BLaER1 treated with 17β-estradiol and CSF1 and Interleukin-3, amounts not matched to agents 10 nM and 100 nM (cell line): ENCODE measurements around the gene RBMS2.

Experiments used
- H3K27ac ChIP-seq, 11 experiments: shearing (Covaris generic); formaldehyde crosslinking; 2 replicates each; pipeline ENCODE4 v1.8.1; 2022
- H3K27me3 ChIP-seq, 11 experiments: shearing (Covaris generic); formaldehyde crosslinking; 2 replicates each; pipeline ENCODE4 v1.8.1; 2022
- H3K36me3 ChIP-seq, 11 experiments: shearing (Covaris generic); formaldehyde crosslinking; 2 replicates each; pipeline ENCODE4 v1.8.1; 2022
- H3K4me1 ChIP-seq, 10 experiments: shearing (Covaris generic); formaldehyde crosslinking; 2 replicates each; pipeline ENCODE4 v1.8.1; 2022
- H3K4me2 ChIP-seq, 11 experiments: shearing (Covaris generic); formaldehyde crosslinking; 2 replicates each; pipeline ENCODE4 v1.8.1; 2022
- H3K4me3 ChIP-seq, 10 experiments: shearing (Covaris generic); formaldehyde crosslinking; 2 replicates each; pipeline ENCODE4 v1.8.1; 2022
- H3K9ac ChIP-seq, 11 experiments: shearing (Covaris generic); formaldehyde crosslinking; 2 replicates each; pipeline ENCODE4 v1.8.1; 2022
- H3K9me3 ChIP-seq, 11 experiments: shearing (Covaris generic); formaldehyde crosslinking; replicated peaks in 1 of 11; 2 replicates each; pipeline ENCODE4 v1.8.1; 2022
- H4K20me1 ChIP-seq, 11 experiments: shearing (Covaris generic); formaldehyde crosslinking; 2 replicates each; pipeline ENCODE4 v1.8.1; 2022
- Cebpa-rat ChIP-seq, 11 experiments: shearing (Covaris generic); IDR thresholded peaks; 2 replicates each; pipeline ENCODE4 v1.8.1; 2022

Gene RBMS2

GRCh38 chr12:56521590-56522371 lies at the start of gene RBMS2:
Gene RBMS2 (plus strand): TSS chr12:56521820. CDS start chr12:56522024, 204 bp downstream.
- Histone ChIP-seq H3K27me3 (no peaks in the 10 kb centered on the region), H3K4me1 (peaks cover 17 to 58% (median 34%) of the 10 kb centered on the region in 10 experiments), H3K9ac (peak within 1 kb of the TSS; percentile 60 to 80 (median 74)), H3K27ac (peak within 1 kb of the TSS in 10 of 11 experiments; percentile 52 to 73 (median 60); a peak in 19 of 22 replicates), H3K9me3 (no peaks in the 10 kb centered on the region), H3K36me3 (no peaks in the 10 kb centered on the region), H4K20me1 (no peaks in the 10 kb centered on the region), H3K4me2 (peak within 1 kb of the TSS; percentile 52 to 86 (median 74)), H3K4me3 (peak within 1 kb of the TSS; percentile 56 to 72 (median 60))
- no peak for TF ChIP-seq Cebpa-rat (IDR thresholded peaks at IDR 0.05)

GRCh38 chr12:56474389-56474788 lies 47.2 kb upstream of the RBMS2 start:
- no peak overlapping the region for H3K4me2 ChIP-seq
- TF ChIP-seq Cebpa-rat (IDR thresholded peaks at IDR 0.05), result no peak
- no peaks in the 10 kb centered on the region for H3K9me3 ChIP-seq
- peaks cover 8 to 65% (median 37%) of the 10 kb centered on the region in 11 experiments; a peak in 21 of 22 replicates for H3K36me3 ChIP-seq
- no peak overlapping the region for H3K9ac ChIP-seq
- H3K4me3 ChIP-seq, result no peak overlapping the region
- no peaks in the 10 kb centered on the region for H3K27me3 ChIP-seq
- peaks cover 5 to 23% (median 19%) of the 10 kb centered on the region in 10 experiments for H3K4me1 ChIP-seq
- H4K20me1 ChIP-seq, result peaks cover 0 to 36% (median 4%) of the 10 kb centered on the region in 11 experiments; a peak in 5 of 22 replicates
- no peak overlapping the region for H3K27ac ChIP-seq

GRCh38 chr12:56476143-56476542 lies 45.5 kb upstream of the RBMS2 start:
- TF ChIP-seq Cebpa-rat (IDR thresholded peaks at IDR 0.05), result no peak
- Histone ChIP-seq H3K27me3 (no peaks in the 10 kb centered on the region), H4K20me1 (peaks cover 0 to 47% (median 6%) of the 10 kb centered on the region in 11 experiments; a peak in 7 of 22 replicates), H3K27ac (no peak overlapping the region), H3K4me3 (no peak overlapping the region), H3K4me2 (no peak overlapping the region), H3K36me3 (peaks cover 8 to 47% (median 30%) of the 10 kb centered on the region in 11 experiments; a peak in 21 of 22 replicates), H3K9me3 (no peaks in the 10 kb centered on the region), H3K4me1 (peaks cover 0 to 17% (median 9%) of the 10 kb centered on the region in 10 experiments; a peak in 14 of 20 replicates), H3K9ac (no peak overlapping the region)

- H3K36me3 ChIP-seq, result peaks cover 7 to 39% (median 23%) of the 10 kb centered on the region in 11 experiments; a peak in 19 of 22 replicates
- H3K4me1 ChIP-seq, result peaks cover 0 to 13% (median 8%) of the 10 kb centered on the region in 10 experiments; a peak in 12 of 20 replicates
- H3K4me2 ChIP-seq, result no peak overlapping the region
- TF ChIP-seq Cebpa-rat (IDR thresholded peaks at IDR 0.05), result no peak
- no peaks in the 10 kb centered on the region for H3K27me3 ChIP-seq
- no peak overlapping the region for H3K4me3 ChIP-seq
- no peak overlapping the region for H3K9ac ChIP-seq
- peaks cover 0 to 47% (median 6%) of the 10 kb centered on the region in 11 experiments; a peak in 7 of 22 replicates for H4K20me1 ChIP-seq
- no peaks in the 10 kb centered on the region for H3K9me3 ChIP-seq
- H3K27ac ChIP-seq, result no peak overlapping the region
Measured at GRCh38 chr12:56476972-56477432, 44.6 kb upstream of the RBMS2 start.

- no peak for TF ChIP-seq Cebpa-rat (IDR thresholded peaks at IDR 0.05)
- no peak overlapping the region for H3K27ac ChIP-seq
- H3K4me3 ChIP-seq, result no peak overlapping the region
- H4K20me1 ChIP-seq, result peaks cover 0 to 47% (median 6%) of the 10 kb centered on the region in 11 experiments; a peak in 7 of 22 replicates
- H3K4me1 ChIP-seq, result peaks cover 0 to 13% (median 8%) of the 10 kb centered on the region in 10 experiments; a peak in 12 of 20 replicates
- peaks cover 7 to 32% (median 18%) of the 10 kb centered on the region in 11 experiments; a peak in 17 of 22 replicates for H3K36me3 ChIP-seq
- no peaks in the 10 kb centered on the region for H3K27me3 ChIP-seq
- no peaks in the 10 kb centered on the region for H3K9me3 ChIP-seq
- no peak overlapping the region for H3K4me2 ChIP-seq
- H3K9ac ChIP-seq, result no peak overlapping the region
Measured at GRCh38 chr12:56477521-56478225, 43.9 kb upstream of the RBMS2 start.

GRCh38 chr12:56479625-56480024 lies 42.0 kb upstream of the RBMS2 start:
- Histone ChIP-seq H3K4me3 (no peak overlapping the region), H3K9ac (no peak overlapping the region), H4K20me1 (peaks cover 0 to 44% (median 6%) of the 10 kb centered on the region in 11 experiments; a peak in 7 of 22 replicates), H3K4me2 (peak overlapping the region in 5 of 11 experiments; percentile 3 to 29 (median 27); a peak in 5 of 22 replicates), H3K36me3 (peaks cover 0 to 12% (median 6%) of the 10 kb centered on the region in 11 experiments; a peak in 9 of 22 replicates), H3K9me3 (no peaks in the 10 kb centered on the region), H3K27me3 (no peaks in the 10 kb centered on the region), H3K27ac (no peak overlapping the region), H3K4me1 (peaks cover 0 to 13% (median 8%) of the 10 kb centered on the region in 10 experiments; a peak in 12 of 20 replicates)
- TF ChIP-seq Cebpa-rat (IDR thresholded peaks at IDR 0.05), result no peak

GRCh38 chr12:56484566-56484965 lies 37.1 kb upstream of the RBMS2 start:
- H3K4me2 ChIP-seq, result no peak overlapping the region
- H3K27me3 ChIP-seq, result peaks cover 36 to 41% (median 38%) of the 10 kb centered on the region in 11 experiments
- no peak overlapping the region for H3K4me3 ChIP-seq
- no peak overlapping the region for H3K27ac ChIP-seq
- H4K20me1 ChIP-seq, result peaks cover 0 to 53% (median 14%) of the 10 kb centered on the region in 11 experiments; a peak in 9 of 22 replicates
- H3K36me3 ChIP-seq, result peaks cover 0 to 8% (median 0%) of the 10 kb centered on the region in 11 experiments; a peak in 2 of 22 replicates
- no peak for TF ChIP-seq Cebpa-rat (IDR thresholded peaks at IDR 0.05)
- peaks cover 0 to 16% (median 0%) of the 10 kb centered on the region in 11 experiments; a peak in 1 of 22 replicates for H3K9me3 ChIP-seq
- H3K9ac ChIP-seq, result no peak overlapping the region
- H3K4me1 ChIP-seq, result peaks cover 0 to 32% (median 19%) of the 10 kb centered on the region in 10 experiments; a peak in 17 of 20 replicates

GRCh38 chr12:56486694-56487093 lies 34.9 kb upstream of the RBMS2 start:
- H3K27ac ChIP-seq, result no peak overlapping the region
- H3K9me3 ChIP-seq, result peaks cover 0 to 16% (median 0%) of the 10 kb centered on the region in 11 experiments; a peak in 1 of 22 replicates
- peak overlapping the region in 4 of 11 experiments; percentile 22 to 63 (median 60); a peak in 3 of 22 replicates for H3K4me2 ChIP-seq
- H3K4me3 ChIP-seq, result no peak overlapping the region
- peaks cover 0 to 22% (median 12%) of the 10 kb centered on the region in 10 experiments; a peak in 17 of 20 replicates for H3K4me1 ChIP-seq
- peaks cover 0 to 56% (median 11%) of the 10 kb centered on the region in 11 experiments; a peak in 7 of 22 replicates for H4K20me1 ChIP-seq
- peaks cover 36 to 46% (median 43%) of the 10 kb centered on the region in 11 experiments for H3K27me3 ChIP-seq
- TF ChIP-seq Cebpa-rat (IDR thresholded peaks at IDR 0.05), result no peak
- H3K9ac ChIP-seq, result no peak overlapping the region
- peaks cover 0 to 8% (median 0%) of the 10 kb centered on the region in 11 experiments; a peak in 1 of 22 replicates for H3K36me3 ChIP-seq
